ENCODE measurements around the gene BRMS1. TPM values are rescaled to one million over a fixed set of nuclear protein-coding genes. Genes with fewer than 3 reads are reported as not detected.
A peak's percentile ranks its signal among the peaks of the same experiment; 100 is the strongest.
"Not testable (repeated sequence)": the region's sequence is repeated elsewhere in the genome, so short reads cannot be mapped to it uniquely, and the experiment has no call there.

Gene BRMS1
- total RNA-seq, 1 experiment from 2014 or later, result 93.5 TPM

DNA sequence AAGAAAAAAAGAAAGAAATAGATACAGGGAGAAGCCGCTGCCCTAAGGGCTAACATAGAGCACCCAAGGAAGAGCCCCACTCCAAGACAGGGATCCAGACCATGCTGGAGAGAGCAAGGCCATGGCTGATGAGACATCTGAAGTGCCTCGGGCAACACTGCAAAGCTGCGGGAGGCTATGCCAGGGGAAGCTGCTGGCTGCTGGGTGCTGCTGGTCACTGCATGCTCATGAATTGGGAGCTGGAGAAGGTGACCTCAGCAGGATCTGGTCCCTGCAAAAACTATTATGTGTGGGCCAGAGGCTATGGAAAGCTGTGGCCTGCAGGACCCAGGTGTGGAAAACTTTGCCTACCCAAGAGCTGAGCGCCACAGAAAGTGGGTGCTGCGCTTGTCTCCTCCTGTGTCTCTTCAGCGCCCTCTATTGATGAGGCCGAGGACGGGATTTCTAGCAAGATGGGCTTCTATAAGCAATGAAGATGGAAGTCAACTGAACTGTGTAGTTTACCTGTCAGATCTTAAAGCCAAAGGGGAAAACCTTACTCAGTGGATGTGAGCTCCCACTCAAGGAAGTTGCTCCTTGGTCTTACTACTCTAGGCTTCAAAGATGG is 44.0 kb upstream of the BRMS1 start:
- Histone ChIP-seq H3K9me3 (ENCODE audit: low read depth, low read length, poor library complexity, severe bottlenecking) (no peaks in the 10 kb centered on the region), H3K27ac (ENCODE audit: low read depth, low read length, poor library complexity, severe bottlenecking) (no peak overlapping the region), H3K4me1 (ENCODE audit: insufficient read depth, low read length, poor library complexity, severe bottlenecking) (peaks cover 2% of the 10 kb centered on the region), H3K27me3 (replicated peaks; ENCODE audit: insufficient read depth, low read depth, low read length, poor library complexity) (no peaks in the 10 kb centered on the region), H3K4me3 (ENCODE audit: low read depth, low read length, poor library complexity, severe bottlenecking) (no peak overlapping the region), H3K36me3 (ENCODE audit: insufficient read depth, low read length, poor library complexity, severe bottlenecking) (no peaks in the 10 kb centered on the region)
- POLR2A ChIA-PET (ENCODE audit: low non-redundant PET), result no interaction called here
- peak; percentile 96 for TF ChIP-seq CTCF (conservative IDR thresholded peaks at IDR 0.05; ENCODE audit: low read depth, low read length)
- TF ChIP-seq EZH2 (IDR thresholded peaks at IDR 0.05; ENCODE audit: borderline replicate concordance, low read depth, low read length, poor library complexity, severe bottlenecking), result no peak
- BruUV-seq (replicated peaks), result no TSS peak
- intact Hi-C loops (cut with micrococcal nuclease; ENCODE audit: unreplicated experiment), result loop anchor here (5.0 kb wide), 2 partner anchors 48 to 77 kb away; partner anchors contain the start of gene MRPL11
- CTCF ChIA-PET, result interaction anchor here (0.5 to 1.8 kb wide), 12 partner anchors 8 to 1417 kb away, joined by 3 to 11 read pairs (median 4); partner anchors contain the start of genes DPP3, MRPL11 and SLC29A2
- peak; percentile 91 for DNase-seq (ENCODE audit: low spot score)

DNA sequence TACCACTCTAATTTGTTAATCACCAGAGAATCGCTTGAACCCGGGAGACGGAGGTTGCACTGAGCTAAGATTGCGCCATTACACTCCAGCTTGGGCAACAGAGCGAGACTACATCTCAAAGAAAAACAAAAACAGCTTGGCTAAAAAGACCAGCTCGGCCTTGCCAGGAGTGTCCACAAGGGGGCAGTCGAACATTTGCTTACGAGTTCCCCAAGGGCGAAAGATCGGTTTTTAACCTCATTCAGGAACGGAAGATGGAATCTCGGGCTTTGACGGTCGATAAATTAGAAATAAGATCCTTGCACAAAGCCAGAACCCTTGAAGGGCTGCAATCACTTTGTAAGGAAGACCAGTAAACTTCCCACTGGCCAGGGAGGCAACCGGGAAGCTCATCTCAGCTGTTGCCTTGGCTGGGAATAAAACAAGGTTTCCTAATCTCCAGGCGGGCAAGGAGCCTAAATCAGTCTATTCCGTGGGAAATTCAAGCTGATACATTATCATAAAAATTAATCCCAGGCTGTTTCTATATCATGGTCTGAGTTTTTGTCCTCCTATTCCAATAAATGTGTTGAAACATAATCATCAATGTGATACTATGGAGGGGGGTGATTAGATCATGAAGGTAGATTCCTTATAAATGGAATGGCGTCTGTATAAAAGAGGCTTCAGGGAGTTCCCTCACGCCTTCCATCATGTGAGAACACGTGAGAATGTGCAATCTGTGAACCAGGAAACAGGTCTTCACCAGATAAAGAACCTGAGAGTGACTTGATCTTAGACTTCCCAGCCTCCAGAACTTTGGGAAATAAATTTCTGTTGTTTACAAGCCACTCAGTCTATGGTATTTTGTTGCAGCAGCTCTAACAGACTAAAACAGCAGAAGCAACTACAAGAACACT is 41.5 kb upstream of the BRMS1 start:
- peak overlapping the region; percentile 26 for H3K4me3 ChIP-seq (ENCODE audit: low read depth, low read length, poor library complexity, severe bottlenecking)
- POLR2A ChIA-PET (ENCODE audit: low non-redundant PET), result interaction anchor here (0.6 to 0.7 kb wide), 2 partner anchors 14 to 24 kb away, joined by 3 read pairs; no protein-coding TSS in a partner anchor
- no peaks in the 10 kb centered on the region for H3K9me3 ChIP-seq (ENCODE audit: low read depth, low read length, poor library complexity, severe bottlenecking)
- peak; percentile 93 for DNase-seq (ENCODE audit: low spot score)
- intact Hi-C loops (cut with micrococcal nuclease; ENCODE audit: unreplicated experiment), result loop anchor here (5.0 kb wide), 2 partner anchors 51 to 74 kb away; partner anchors contain the start of gene MRPL11
- CTCF ChIA-PET, result interaction anchor here (0.6 to 1.6 kb wide), 19 partner anchors 13 to 292 kb away, joined by 3 to 16 read pairs (median 4); partner anchors contain the start of genes B4GAT1, DPP3, MRPL11 and NPAS4
- TF ChIP-seq CTCF (conservative IDR thresholded peaks at IDR 0.05; ENCODE audit: low read depth, low read length) (peak; percentile 99), EZH2 (IDR thresholded peaks at IDR 0.05; ENCODE audit: borderline replicate concordance, low read depth, low read length, poor library complexity, severe bottlenecking) (no peak)
- peaks cover 2% of the 10 kb centered on the region for H3K4me1 ChIP-seq (ENCODE audit: insufficient read depth, low read length, poor library complexity, severe bottlenecking)
- no TSS peak for BruUV-seq (replicated peaks)
- no peaks in the 10 kb centered on the region for H3K36me3 ChIP-seq (ENCODE audit: insufficient read depth, low read length, poor library complexity, severe bottlenecking)
- no peaks in the 10 kb centered on the region for H3K27me3 ChIP-seq (replicated peaks; ENCODE audit: insufficient read depth, low read depth, low read length, poor library complexity)
- H3K27ac ChIP-seq (ENCODE audit: low read depth, low read length, poor library complexity, severe bottlenecking), result no peak overlapping the region

- H3K36me3 ChIP-seq (ENCODE audit: insufficient read depth, low read length, poor library complexity, severe bottlenecking); H3K4me1 ChIP-seq (ENCODE audit: insufficient read depth, low read length, poor library complexity, severe bottlenecking); H3K27ac ChIP-seq (ENCODE audit: low read depth, low read length, poor library complexity, severe bottlenecking); intact Hi-C loops (cut with micrococcal nuclease; ENCODE audit: unreplicated experiment); H3K4me3 ChIP-seq (ENCODE audit: low read depth, low read length, poor library complexity, severe bottlenecking); H3K9me3 ChIP-seq (ENCODE audit: low read depth, low read length, poor library complexity, severe bottlenecking); DNase-seq (ENCODE audit: low spot score); BruUV-seq (replicated peaks); POLR2A ChIA-PET (ENCODE audit: low non-redundant PET); H3K27me3 ChIP-seq (replicated peaks; ENCODE audit: insufficient read depth, low read depth, low read length, poor library complexity): not testable (repeated sequence)
- CTCF ChIA-PET, result interaction anchor here (0.8 kb wide), 1 partner anchor 95 kb away, joined by 3 read pairs; no protein-coding TSS in a partner anchor
Observed at GRCh38 chr11:66384316-66384715, 39.4 kb upstream of the BRMS1 start.
